IPS-18c (cell line): Measurements from ENCODE around the gene NOB1.
"Not testable (repeated sequence)": the region's sequence is repeated elsewhere in the genome, so short reads cannot be mapped to it uniquely, and the experiment has no call there.

ENCODE experiments used
- H3K4me3 ChIP-seq: 2 replicates; pipeline ENCODE4 v1.7.0; 2013; ENCODE audit warnings: low read depth, mild to moderate bottlenecking, low read length, moderate library complexity; ENCODE audit not compliant: insufficient read depth
- H3K9me3 ChIP-seq: one replicate; pipeline ENCODE4 v1.6.1; 2013; ENCODE audit warnings: mild to moderate bottlenecking, low read length, moderate library complexity; ENCODE audit not compliant: control insufficient read depth, insufficient read depth

Gene NOB1

DNA sequence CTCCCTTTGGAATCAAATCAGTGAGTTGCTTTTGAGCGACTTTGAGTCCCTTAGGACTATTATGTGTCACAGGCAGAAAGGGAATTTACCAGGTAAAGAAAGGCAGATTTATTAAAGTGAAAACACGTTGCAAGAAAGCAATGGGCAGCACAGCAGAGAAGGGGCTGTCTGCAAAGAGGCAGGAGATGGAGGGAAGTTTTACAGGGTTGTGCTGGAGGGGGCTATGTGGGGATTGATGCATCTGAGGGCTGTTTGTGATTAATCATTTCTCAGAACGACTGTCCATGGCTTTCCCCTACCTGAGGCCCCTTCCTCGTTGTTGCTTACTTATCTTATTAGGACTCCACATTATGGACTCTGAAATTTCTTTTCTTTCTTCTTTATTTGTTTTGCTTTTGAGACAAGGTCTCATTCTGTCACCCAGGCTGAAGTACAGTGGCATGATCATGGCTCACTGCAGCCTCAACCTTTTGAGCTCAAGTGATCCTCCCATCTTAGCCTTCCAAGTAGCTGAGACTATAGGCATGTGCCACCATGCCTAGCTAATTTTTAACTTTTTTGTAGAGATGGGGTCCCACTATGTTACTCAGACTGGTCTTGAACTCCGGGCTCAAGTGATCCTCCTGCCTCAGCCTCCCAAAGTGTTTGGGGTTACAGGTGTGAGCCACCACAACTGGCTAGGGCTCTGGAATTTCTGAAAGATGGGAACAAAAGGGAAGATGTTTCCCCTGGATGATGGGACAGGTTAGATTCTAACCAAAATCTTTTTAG is 12.9 kb upstream of the NOB1 start:
- no peak overlapping the region for H3K4me3 ChIP-seq
- H3K9me3 ChIP-seq: peaks cover 2% of the 10 kb centered on the region

DNA sequence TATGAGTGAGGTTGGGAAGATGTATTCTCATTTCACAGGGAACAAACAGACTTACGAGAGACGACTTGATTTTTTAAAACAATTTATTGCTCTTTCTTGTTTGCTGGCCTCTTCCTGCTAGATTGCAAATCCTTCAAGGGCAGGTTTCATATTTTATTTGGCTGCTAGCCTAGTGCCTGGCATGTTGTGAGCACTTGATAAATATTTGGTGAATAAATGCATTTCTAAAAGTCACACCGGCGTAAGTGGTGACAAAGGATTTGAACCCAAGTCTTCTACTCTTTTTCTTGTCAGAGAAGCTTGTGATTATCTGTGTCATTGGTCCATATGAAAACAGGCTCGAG is 8.8 kb upstream of the NOB1 start:
- H3K4me3 ChIP-seq: peak overlapping the region; percentile 90; the same call in 1 of the 2 replicates
- H3K9me3 ChIP-seq: peaks cover 2% of the 10 kb centered on the region

DNA sequence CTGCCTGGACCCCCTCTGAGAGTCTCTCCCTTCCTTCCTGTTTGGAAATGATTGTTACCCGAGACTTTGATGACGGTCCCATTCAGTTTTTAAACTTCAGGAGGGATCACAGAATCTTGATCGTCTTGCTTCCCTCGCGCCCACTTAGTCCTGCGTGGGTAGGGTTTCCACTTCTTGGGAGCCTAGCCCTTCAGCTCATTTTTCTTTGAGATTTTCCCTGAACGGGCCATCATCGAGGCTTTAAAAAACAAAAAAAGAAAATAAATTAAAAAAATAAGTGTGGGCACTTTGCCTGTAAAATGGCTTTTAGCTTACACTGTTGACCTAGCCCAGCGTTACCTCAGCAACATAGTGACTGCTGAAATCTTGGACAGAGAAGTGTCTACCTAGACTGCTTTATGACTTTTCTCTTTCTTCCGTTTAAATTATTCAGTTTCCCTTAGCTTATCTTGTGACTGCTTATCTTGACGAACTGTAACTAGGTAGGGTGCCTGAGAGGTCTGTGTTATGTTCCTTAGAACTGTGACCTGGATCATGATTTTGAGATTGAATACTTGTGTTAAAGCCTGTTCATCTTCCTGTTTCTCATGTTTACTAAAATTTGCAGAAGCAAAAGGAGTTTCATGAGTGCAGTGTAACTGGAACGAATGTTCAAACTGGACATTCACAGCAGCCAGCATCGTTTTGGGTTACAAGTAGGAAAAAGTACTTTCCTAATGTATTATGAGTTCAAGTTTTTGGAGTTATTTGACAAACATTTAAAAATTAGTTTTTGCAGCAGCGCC is 8.3 kb upstream of the NOB1 start:
- H3K4me3 ChIP-seq: peak overlapping the region; percentile 90
- peaks cover 2% of the 10 kb centered on the region for H3K9me3 ChIP-seq

DNA sequence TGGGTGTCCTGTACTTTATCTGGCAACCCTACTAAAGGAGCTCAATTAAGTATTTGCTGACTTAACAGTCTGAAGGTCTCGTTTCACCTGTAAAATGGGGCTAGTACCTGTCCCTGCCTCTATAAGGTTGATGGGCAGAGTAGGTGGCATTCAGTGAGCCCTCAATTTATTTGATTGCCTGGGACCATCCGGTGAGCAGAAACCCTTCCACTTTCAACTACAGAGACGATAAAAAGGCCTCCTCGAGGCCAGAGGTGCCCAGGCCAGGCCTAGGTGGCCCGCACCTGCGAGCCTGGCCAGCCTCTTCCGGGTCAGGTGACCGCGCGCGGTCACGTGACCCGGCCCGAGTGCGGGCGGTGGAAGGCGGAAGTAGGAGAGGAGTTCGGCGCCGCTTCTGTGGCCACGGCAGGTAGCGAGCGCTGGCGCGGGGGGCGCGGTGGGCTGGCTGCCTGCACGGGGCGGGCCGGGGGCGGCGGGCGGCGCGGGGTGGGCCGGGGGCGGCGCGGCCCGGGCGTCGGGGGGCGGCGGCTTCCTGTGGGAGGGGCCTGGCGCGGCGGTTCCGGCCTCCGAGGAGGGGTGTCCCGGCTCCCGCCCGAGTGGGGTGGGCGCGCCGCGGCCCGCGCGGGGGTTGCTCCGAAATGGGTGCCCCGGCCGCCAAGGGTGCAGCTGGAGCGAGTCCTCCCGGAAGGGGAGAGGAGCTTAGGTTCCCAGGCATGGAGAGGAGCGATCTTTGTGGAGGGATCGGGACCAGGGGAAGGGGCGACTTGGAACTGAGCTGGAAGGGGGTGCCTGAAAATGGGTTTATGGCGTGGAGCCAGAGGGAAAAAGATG is 7.5 kb upstream of the NOB1 start, which contains the start of gene WWP2:
WWP2 (plus strand) TSS at position 350 of the 831 bp plus-strand sequence. CDS start 24,679 bp downstream, outside the sequence.
- Histone ChIP-seq H3K9me3 (peaks cover 2% of the 10 kb centered on the region), H3K4me3 (peak within 1 kb of the TSS; percentile 90)

DNA sequence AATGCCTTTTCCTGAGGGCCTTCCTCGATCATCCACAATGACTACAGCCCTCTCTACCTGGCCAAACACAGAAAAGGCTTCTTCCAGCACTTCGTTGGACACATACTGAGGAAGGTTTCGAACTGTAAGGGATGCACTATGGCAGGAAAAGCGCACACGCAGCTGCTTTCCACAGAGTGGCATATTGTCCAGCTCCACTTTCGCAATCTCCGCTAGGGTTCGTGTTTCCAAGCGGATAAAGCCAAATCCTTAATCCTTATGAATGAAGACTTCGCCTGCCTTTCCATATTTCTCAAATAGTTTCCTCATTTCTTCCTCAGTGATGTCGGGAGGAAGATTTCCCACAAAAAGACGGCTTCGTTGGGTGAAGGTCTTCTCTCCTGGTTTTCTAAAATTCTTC is 2.6 kb upstream of the NOB1 start:
- not testable (repeated sequence) for H3K4me3 ChIP-seq, H3K9me3 ChIP-seq

GRCh38 chr16:69756705-69757104 is 2.0 kb upstream of the NOB1 start:
- Histone ChIP-seq H3K4me3 (no peak overlapping the region), H3K9me3 (no peaks in the 10 kb centered on the region)

GRCh38 chr16:69754143-69754468 is 620 bp downstream of the NOB1 start:
- H3K4me3 ChIP-seq: peak overlapping the region; percentile 100

GRCh38 chr16:69748694-69749345 is 5.9 kb downstream of the NOB1 start:
- no peaks in the 10 kb centered on the region for H3K9me3 ChIP-seq
- H3K4me3 ChIP-seq: no peak overlapping the region

More at GRCh38 chr16:69754143-69754468, 620 bp downstream of the NOB1 start:
- no peaks in the 10 kb centered on the region for H3K9me3 ChIP-seq

DNA sequence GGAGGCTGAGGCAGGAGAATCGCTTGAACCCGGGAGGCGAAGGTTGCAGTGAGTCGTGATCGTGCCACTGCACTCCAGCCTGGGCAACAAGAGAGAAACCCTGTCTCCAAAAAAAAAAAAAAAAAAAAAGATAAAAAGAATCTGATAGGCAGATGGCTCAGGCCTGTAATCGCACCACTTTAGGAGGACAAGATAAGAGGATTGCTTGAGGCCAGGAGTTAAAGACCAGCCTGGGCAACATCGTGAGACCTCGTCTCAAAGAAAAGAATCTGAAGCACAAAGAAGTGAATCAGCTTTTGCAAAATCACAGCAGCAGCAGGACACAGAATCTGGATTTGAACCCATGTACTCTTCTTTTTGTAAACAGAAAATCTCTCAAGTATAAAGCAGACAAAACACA is 7.6 kb downstream of the NOB1 start:
- no peaks in the 10 kb centered on the region for H3K9me3 ChIP-seq
- H3K4me3 ChIP-seq: no peak overlapping the region

GRCh38 chr16:69745959-69746358 is 8.8 kb downstream of the NOB1 start:
- H3K4me3 ChIP-seq: no peak overlapping the region
- H3K9me3 ChIP-seq: no peaks in the 10 kb centered on the region

DNA sequence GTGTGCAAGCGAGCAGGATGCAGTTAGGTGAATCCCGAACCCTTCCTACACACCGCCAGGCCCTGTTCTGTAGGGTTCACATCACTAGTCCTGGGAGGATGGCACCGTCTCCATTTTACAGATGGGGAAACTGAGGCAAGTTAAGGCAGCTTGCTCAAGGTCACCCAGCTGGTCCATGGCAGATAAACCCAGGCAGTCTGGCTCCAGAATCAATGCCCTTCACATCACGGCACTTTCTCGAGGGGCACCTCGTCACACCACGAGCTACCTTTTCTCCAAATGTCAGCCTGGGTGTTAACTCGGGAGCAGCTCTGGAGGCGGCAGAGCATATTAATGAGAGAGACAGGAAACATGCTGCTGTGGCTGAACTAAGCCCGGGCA is 9.5 kb downstream of the NOB1 start:
- Histone ChIP-seq H3K9me3 (no peaks in the 10 kb centered on the region), H3K4me3 (no peak overlapping the region)

DNA sequence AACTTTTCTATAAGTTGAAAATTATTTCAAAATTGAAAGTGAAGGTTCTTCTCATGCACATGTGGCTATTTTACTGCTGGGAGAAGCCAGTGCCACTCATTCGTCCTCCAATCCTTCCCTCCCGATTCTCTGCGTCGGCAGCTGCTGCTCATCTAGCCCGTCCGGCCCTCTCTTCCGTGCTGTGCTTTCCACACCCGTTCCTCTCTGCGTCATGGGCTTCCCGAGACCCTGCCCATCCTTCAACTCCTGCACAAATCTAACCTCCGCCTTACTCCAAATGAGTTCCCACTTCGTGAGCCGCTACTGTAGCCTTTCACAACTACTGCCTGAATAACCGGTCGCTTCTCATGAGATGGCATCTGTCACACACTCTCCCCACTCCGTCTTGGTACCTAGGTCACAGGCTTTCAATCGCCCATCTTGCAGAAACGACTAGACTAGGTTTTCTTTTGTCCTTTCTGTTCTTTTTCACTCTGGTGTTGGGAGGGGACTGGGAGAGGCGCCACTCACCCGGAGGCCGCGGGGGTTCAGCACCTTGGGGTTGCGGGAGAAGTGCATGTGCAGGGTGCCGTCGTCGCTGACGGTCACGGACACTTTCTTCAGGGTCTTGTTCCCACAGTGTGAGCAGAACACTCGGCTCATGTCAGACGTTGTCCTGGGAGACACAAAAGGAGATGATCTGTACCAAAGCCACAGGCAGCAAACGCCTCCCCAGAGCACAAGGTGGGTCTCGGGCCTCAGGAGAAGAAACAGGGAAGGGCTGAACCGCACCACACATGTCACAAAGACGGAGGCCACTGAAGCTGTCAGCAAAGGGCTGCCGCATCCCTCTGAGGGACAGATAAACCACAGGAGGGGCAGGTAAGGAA is 10.1 kb downstream of the NOB1 start:
- H3K9me3 ChIP-seq: no peaks in the 10 kb centered on the region
- H3K4me3 ChIP-seq: no peak overlapping the region

DNA sequence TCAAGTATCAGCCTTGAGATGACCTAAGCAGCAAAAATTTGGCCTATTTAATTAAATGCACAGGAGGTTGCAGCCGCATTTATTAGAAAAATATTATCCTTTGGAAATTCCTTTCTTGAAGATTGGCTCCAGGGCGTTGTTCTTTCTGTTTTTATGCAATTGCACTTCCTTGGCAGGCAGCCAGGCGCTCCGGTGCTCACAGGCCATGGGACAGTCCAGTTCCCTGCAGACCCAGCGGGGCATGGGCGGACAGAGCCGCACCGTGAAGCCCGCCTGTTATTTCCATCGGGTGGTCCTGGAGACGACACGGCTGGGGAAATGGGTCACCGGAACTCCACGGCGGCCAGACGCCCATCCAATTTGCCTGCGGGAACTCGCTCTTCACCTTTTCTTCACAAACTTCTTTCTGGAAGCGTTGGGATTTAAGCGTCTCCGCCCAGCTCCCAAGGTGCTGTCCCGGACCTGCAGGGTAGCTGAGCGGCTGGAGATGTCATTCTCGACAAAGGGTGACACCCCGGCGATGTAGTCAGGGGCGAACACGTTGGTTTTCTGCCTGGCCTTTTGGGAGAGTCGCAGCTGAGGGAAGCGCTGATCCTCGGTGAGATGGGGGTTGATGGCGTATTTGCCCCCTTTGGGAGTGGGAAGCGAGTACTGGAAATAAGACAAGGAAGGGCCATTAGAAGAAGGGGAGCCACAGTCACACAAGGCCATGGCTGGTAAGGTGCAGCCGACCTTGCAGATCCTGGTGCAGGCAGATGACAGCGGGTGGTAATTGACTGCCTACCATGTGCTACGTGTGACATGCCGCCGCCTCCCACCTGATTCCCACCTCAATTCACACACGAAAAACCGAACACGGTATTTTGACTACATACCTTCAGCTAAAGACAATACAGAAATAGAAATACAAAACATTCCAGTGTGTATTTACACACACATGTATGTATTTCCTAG is 12.5 kb downstream of the NOB1 start:
- no peak overlapping the region for H3K4me3 ChIP-seq
- H3K9me3 ChIP-seq: no peaks in the 10 kb centered on the region

DNA sequence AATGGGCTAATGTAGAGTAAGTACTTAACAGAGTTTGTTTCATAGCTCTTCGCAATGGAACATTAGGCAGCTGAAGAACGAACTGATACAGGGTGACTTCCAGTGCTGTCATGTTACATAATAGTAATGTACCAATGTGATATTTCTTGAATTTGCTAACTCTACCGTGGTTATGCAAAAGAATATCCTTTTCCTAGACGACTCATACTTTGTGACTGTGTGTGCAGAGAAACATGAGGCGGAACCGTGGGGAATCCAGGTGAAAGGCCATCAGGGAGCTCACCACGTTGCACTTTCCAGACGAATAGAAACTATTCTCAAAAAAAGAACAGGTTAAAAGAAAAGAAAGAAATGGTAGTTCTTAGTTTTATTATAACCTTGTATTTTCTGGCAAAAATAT is 13.2 kb downstream of the NOB1 start:
- H3K9me3 ChIP-seq: no peaks in the 10 kb centered on the region
- H3K4me3 ChIP-seq: no peak overlapping the region

DNA sequence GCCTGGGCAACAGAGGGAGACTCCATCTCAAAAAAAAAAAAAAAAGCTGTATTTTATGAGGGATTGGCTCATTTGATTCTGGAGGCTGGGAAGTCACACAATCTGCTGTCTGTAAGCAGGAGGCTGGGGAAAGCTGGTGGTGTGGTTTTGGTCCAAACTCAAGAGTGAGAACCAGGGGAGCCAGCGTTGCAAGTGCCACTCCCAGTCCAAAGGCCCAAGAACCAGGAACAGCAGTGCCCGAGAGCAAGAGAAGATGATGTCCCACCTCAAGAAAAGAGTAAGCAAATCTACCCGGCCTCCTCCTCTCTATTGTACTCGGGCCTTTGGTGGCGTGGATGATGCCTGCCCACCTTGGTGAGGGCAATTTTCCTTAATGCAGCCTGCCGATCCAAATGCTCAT is 22.6 kb downstream of the NOB1 start:
- no peak overlapping the region for H3K4me3 ChIP-seq

DNA sequence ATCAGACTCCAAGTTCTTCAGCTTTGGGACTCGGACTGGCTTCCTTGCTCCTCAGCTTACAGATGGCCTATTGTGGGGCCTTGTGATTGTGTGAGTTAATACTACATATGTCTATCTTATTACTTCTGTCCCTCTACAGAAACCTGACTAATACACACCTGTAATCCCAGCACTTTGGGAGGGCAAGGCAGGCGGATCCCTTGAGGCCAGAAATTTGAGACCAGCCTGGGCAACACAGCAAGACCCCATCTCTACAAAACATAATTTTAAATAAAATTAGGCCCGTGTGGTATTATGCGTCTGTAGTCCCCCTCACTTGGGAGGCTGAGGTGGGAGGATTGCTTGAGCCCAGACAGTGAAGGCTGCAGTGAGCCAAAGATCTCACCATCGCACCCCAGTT is 23.4 kb downstream of the NOB1 start:
- H3K4me3 ChIP-seq, H3K9me3 ChIP-seq: not testable (repeated sequence)

More for the DNA sequence above, 22.6 kb downstream of the NOB1 start:
- H3K9me3 ChIP-seq: no peaks in the 10 kb centered on the region
